Ovary (tissue), 9 donors: ENCODE measurements around the gene CIITA. TPM values are rescaled to one million over a fixed set of nuclear protein-coding genes. Genes with fewer than 3 reads are reported as not detected.

Source experiments
- DNase-seq, 5 donors: peaks; one replicate each; pipeline ENCODE4 v3.0.0-alpha.2; 2019 to 2020
- H3K27ac ChIP-seq, 2 donors: fragments of 200-600 bp; one replicate each; pipeline versions ENCODE4 v1.5.1 to v1.8.0; 2019 to 2022
- H3K27me3 ChIP-seq: fragments of 200-600 bp; one replicate; pipeline ENCODE4 v1.8.0; 2022
- H3K36me3 ChIP-seq: fragments of 200-600 bp; sonication (generic); one replicate; pipeline ENCODE4 v1.5.1; 2019
- H3K4me1 ChIP-seq: one replicate; pipeline ENCODE4 v1.8.1; 2013; ENCODE audit warnings: mild to moderate bottlenecking, moderate library complexity; ENCODE audit not compliant: insufficient read depth
- H3K4me3 ChIP-seq: fragments of 200-600 bp; sonication (generic); one replicate; pipeline ENCODE4 v1.5.1; 2017
- H3K9me3 ChIP-seq, 2 donors: fragments of 200-600 bp in 1 of 2; sonication (generic) in 1 of 2; one replicate each; pipeline versions ENCODE4 v1.5.1 to v1.8.1; 2013 to 2019; ENCODE audit warnings: mild to moderate bottlenecking in 1 of 2, moderate library complexity in 1 of 2
- EP300 ChIP-seq: sonication (generic); formaldehyde crosslinking; IDR thresholded peaks from one replicate; pipeline ENCODE4 v1.6.1; 2017; ENCODE audit warnings: antibody characterized with exemption
- POLR2A ChIP-seq: fragments of 450-650 bp; IDR thresholded peaks from one replicate; pipeline ENCODE4 v1.6.1; 2017; ENCODE audit warnings: antibody characterized with exemption, mild to moderate bottlenecking, moderate library complexity
- WGBS, 3 donors: extraction: QIAGEN DNeasy Blood & Tissue Kit in 1 of 3; methylation state at CpG; one replicate each; pipeline versions ENCODE4 v1.1.5 to v1.1.7; 2013 to 2017; 5-methylcytosine and 5-hydroxymethylcytosine counted together
- intact Hi-C, 4 donors: fragments of 100-400 bp; cut with DNase I; formaldehyde crosslinking; loops; one replicate each; pipeline versions ENCODE4 v1.11.0 to v1.15.1; 2022 to 2023
- polyA plus RNA-seq, 2 donors: library from polyadenylated mRNA; stranded (reverse); fragments of 200-250 nt in 1 of 2; fragments of 350-450 nt in 1 of 2; fragmentation: Illumina TruSeq in 1 of 2; extraction: RNeasy Lipid Tissue Mini Kit (QIAGEN cat#74804) in 1 of 2; gene quantifications; one replicate each; pipeline ENCODE4 v1.2.3, GENCODE V29; 2013 to 2014
- total RNA-seq, 7 donors: library from RNA; depleted of rRNA in 2 of 7; stranded (reverse); fragments of >200 nt in 2 of 7; fragmentation: NEBNext Ultra II Directional in 3 of 7; extraction: Animal tissue kit (Norgen Biotek cat#: 25700) in 3 of 7; gene quantifications; one replicate each; pipeline versions ENCODE4 v1.1.0 to v1.2.4, GENCODE V29; 2016 to 2023
- TF ChIP-seq, protein P1 (sequence below), 3 donors: fragments of 450-650 bp in 2 of 3; fragments of 200-600 bp in 1 of 3; IDR thresholded peaks; one replicate each; pipeline versions ENCODE4 v1.5.1 to v1.8.0; 2016 to 2022; ENCODE audit warnings: antibody characterized with exemption in 3 of 3, mild to moderate bottlenecking in 1 of 3
- donor health status: DM: no; HTN: no; CAD: no; lungs with moderate emphysema.
- donor health status: DM: no; HTN: no; CAD: no.
- donor health status: Bipolar disorder and iron deficiency.
- donor health status: DM: yes; HTN: yes; CAD: no.
- donor health status: DM: no; HTN: no; CAD: no.
- donor health status: DM: yes; HTN: yes; CAD: no.

CIITA gene
- total and polyA plus RNA-seq, 9 donors = 2.9 to 19.9 (median 7.2) TPM

DNA sequence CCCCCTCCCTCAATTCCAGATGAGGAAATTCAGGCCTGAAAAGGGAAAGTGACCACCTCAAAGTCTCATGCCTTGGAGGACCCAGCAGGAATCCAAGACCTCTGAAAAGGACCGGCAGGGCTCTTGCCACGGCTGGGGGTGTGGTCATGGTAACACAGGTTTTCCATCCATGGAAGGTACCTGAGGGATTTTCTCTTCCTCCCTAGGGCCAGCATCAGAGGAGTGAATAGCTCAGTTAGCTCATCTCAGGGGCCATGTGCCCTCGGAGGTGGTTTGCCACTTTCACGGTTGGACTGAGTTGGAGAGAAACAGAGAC, 1.3 kb downstream of the CIITA start:
- H3K9me3 ChIP-seq = no peaks in the 10 kb centered on the region
- no peaks in the 10 kb centered on the region for H3K4me1 ChIP-seq
- 22 to 44% (median 29%) methylated on average over 4 of the region's 4 CpGs for WGBS, 3 donors
- peak overlapping the region; percentile 37 for H3K4me3 ChIP-seq
- intact Hi-C loops = no loop called here
- TF ChIP-seq, protein P1, sequence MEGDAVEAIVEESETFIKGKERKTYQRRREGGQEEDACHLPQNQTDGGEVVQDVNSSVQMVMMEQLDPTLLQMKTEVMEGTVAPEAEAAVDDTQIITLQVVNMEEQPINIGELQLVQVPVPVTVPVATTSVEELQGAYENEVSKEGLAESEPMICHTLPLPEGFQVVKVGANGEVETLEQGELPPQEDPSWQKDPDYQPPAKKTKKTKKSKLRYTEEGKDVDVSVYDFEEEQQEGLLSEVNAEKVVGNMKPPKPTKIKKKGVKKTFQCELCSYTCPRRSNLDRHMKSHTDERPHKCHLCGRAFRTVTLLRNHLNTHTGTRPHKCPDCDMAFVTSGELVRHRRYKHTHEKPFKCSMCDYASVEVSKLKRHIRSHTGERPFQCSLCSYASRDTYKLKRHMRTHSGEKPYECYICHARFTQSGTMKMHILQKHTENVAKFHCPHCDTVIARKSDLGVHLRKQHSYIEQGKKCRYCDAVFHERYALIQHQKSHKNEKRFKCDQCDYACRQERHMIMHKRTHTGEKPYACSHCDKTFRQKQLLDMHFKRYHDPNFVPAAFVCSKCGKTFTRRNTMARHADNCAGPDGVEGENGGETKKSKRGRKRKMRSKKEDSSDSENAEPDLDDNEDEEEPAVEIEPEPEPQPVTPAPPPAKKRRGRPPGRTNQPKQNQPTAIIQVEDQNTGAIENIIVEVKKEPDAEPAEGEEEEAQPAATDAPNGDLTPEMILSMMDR (IDR thresholded peaks at IDR 0.05) = no peak
- TF ChIP-seq EP300 (no peak), POLR2A (no peak)
- H3K27ac ChIP-seq = no peak overlapping the region
- H3K27me3 ChIP-seq = no peaks in the 10 kb centered on the region
- DNase-seq = no peak
- H3K36me3 ChIP-seq = no peaks in the 10 kb centered on the region

DNA sequence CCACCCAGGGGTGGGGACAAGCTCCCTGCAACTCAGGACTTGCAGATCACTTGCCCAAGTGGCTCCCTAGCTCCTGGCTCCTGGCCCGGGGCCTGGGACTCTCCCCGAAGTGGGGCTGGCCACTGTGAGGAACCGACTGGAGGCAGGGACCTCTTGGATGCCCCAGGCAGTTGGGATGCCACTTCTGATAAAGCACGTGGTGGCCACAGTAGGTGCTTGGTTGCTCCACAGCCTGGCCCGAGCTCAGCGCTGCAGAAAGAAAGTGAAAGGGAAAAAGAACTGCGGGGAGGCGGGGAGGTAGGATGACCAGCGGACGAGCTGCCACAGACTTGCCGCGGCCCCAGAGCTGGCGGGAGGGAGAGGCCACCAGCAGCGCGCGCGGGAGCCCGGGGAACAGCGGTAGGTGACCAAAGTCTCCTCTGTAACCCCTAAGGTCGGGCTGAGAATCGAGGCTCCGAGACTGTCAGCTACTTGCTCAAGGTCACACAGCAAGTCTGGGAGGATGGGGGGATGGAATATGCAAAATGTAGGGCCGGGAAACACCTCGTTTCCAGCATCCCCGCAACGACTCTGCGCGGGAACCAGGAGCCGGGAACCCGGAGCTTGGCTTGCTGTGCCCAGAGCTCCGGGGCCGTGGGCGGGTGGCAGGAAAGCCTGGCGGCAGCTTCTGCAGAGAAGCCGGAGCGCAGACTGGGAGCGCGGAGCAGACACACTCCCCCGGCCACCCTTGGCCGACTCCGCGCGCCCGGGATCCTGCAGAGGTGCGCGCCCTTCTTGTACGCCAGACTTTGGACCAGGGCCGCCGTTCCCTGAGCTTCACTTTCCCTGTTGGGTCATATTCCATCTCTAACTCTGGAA, 1.9 kb downstream of the CIITA start:
- intact Hi-C loops = no loop called here
- no peak overlapping the region for H3K27ac ChIP-seq

DNA sequence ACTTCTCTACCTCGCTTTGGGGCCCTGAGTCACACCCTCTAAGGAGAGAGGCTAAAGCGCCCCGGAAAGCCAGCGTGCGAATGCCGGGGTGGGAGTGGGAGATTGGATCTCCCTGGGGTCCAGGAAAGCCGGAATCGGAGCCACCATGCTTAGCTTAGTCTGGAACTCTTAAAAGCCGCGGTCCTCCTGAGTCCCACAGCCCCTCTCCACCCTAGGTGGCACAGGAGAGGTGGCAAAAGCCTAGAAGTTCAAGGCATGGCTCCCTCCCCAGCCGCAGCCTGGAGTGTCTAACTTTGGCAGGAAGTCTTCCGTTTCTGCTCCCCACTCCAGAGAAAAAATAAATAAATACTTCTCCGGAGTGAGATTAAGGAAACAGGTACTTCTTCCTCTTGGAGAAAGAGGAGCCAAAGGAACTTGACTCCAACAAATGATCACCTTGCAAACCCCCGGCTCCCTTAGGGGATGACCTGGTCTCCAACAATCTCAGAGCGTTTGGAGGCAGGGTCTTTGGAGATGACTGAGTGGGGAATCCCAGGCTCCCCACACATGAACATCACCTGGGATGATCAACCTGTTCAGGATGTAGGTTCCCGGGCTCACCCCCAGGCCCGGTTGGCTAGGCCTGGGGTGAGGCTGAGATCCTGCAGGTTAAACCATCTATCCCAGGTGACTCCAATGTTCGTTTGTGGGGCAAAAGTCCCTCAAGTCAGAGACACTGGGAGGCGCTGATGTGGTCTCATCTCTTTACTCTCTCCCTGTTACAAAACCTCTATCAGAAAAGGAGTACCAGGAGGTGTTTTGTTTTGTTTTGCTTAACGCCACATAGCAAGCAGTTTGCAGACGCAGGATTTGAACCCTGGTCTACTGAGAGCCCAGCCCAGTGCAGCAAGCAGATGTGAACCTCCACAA, 2.9 kb downstream of the CIITA start:
- no peak for TF ChIP-seq EP300
- no peak for TF ChIP-seq POLR2A
- TF ChIP-seq, protein P1 (IDR thresholded peaks at IDR 0.05) = no peak
- Histone ChIP-seq H3K4me1 (no peaks in the 10 kb centered on the region), H3K9me3 (no peaks in the 10 kb centered on the region), H3K27me3 (no peaks in the 10 kb centered on the region), H3K36me3 (no peaks in the 10 kb centered on the region), H3K27ac (no peak overlapping the region), H3K4me3 (peak overlapping the region; percentile 37)
- WGBS, 3 donors = 51 to 63% (median 57%) methylated on average over 21 of the region's 21 CpGs
- intact Hi-C loops = no loop called here
- no peak for DNase-seq

More for the DNA sequence above, 1.9 kb downstream of the CIITA start:
- H3K9me3 ChIP-seq = no peaks in the 10 kb centered on the region
- TF ChIP-seq, protein P1 (IDR thresholded peaks at IDR 0.05) = no peak
- TF ChIP-seq EP300 = no peak
- H3K4me1 ChIP-seq = no peaks in the 10 kb centered on the region
- no peaks in the 10 kb centered on the region for H3K36me3 ChIP-seq
- H3K27me3 ChIP-seq = no peaks in the 10 kb centered on the region
- H3K4me3 ChIP-seq = peak overlapping the region; percentile 37
- 1 to 2% (median 1%) methylated on average over 43 to 49 of the region's 49 CpGs for WGBS, 3 donors
- peak in 4 of 5 donors; percentile 17 to 47 (median 30) for DNase-seq

DNA sequence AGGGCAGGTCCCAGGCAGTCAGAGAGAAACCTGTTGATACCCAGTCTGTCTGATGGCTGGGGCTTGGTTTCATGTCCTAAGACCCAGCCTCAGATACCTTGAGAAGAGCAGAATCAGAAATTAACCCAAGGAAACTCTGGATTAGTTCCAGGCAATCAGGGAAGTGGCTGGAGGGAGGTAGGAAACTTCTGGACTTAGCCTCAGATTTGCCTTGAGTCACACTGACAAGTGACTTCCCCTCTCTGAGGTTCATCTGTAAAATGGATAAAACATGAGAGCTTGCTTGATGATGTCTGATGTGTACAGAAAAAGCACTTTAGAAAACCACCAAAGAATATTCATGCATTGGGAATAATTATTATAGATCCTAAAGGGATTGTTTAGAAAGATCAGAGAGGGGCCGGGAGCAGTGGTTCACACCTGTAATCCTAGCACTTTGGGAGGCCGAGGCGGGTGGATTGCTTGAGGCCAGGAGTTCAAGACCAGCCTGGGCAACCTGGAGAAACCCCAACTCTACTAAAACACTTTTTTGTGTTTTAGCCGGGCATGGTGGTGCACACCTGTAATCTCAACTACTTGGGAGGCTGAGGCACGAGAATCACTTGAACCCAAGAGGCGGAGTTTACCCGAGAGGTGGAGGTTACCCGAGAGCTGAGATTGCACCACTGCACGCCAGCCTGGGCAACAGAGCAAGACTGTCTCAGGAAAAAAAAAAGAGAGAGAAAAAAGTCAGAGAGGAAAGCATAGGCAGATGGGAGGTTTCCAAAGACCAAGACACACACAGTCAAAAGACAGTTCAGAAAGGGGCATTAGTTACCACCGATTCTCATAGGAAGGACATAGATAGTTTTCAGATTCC, 3.8 kb downstream of the CIITA start:
- Histone ChIP-seq H3K9me3 (no peaks in the 10 kb centered on the region), H3K27ac (no peak overlapping the region), H3K36me3 (no peaks in the 10 kb centered on the region), H3K27me3 (no peaks in the 10 kb centered on the region), H3K4me1 (no peaks in the 10 kb centered on the region), H3K4me3 (no peak overlapping the region)
- WGBS, 3 donors = 80 to 85% (median 82%) methylated on average over 10 of the region's 10 CpGs
- DNase-seq = no peak
- intact Hi-C loops = no loop called here
- no peak for TF ChIP-seq EP300
- TF ChIP-seq, protein P1 (IDR thresholded peaks at IDR 0.05) = no peak
- TF ChIP-seq POLR2A = no peak
